ENCODE measurements around the gene CTBP1.

Gene CTBP1

GRCh38 chr4:1283711-1284110 is 34.8 kb upstream of the CTBP1 start:
- no peak for DNase-seq (ENCODE audit: low read depth)

GRCh38 chr4:1279253-1279652 is 30.3 kb upstream of the CTBP1 start:
- no peak for DNase-seq (ENCODE audit: low read depth)

- no peak for DNase-seq (ENCODE audit: low read depth)
These were observed 29.0 kb upstream of the CTBP1 start for GRCh38 chr4:1277667-1278665.

GRCh38 chr4:1276984-1277383 is 28.1 kb upstream of the CTBP1 start:
- DNase-seq (ENCODE audit: low read depth): no peak

- DNase-seq (ENCODE audit: low read depth): no peak
These were observed 25.9 kb upstream of the CTBP1 start for GRCh38 chr4:1274871-1275270.

- DNase-seq (ENCODE audit: low read depth): no peak
These were observed 22.8 kb upstream of the CTBP1 start for GRCh38 chr4:1271686-1272085.

GRCh38 chr4:1269209-1269608 is 20.3 kb upstream of the CTBP1 start:
- DNase-seq (ENCODE audit: low read depth): no peak

- no peak for DNase-seq (ENCODE audit: low read depth)
These were observed 18.2 kb upstream of the CTBP1 start for GRCh38 chr4:1266881-1267763.

GRCh38 chr4:1265351-1265750 is 16.4 kb upstream of the CTBP1 start:
- no peak for DNase-seq (ENCODE audit: low read depth)

GRCh38 chr4:1264942-1265341 is 16.0 kb upstream of the CTBP1 start:
- DNase-seq (ENCODE audit: low read depth): no peak

- no peak for DNase-seq (ENCODE audit: low read depth)
These were observed 12.4 kb upstream of the CTBP1 start for GRCh38 chr4:1261107-1261928.

GRCh38 chr4:1260418-1261106 is 11.6 kb upstream of the CTBP1 start:
- no peak for DNase-seq (ENCODE audit: low read depth)

GRCh38 chr4:1259966-1260365 is 11.0 kb upstream of the CTBP1 start:
- no peak for DNase-seq (ENCODE audit: low read depth)

GRCh38 chr4:1258457-1258856 is 9.5 kb upstream of the CTBP1 start:
- DNase-seq (ENCODE audit: low read depth): no peak

GRCh38 chr4:1255699-1256098 is 6.8 kb upstream of the CTBP1 start:
- DNase-seq (ENCODE audit: low read depth): no peak

- DNase-seq (ENCODE audit: low read depth): no peak
These were observed 6.2 kb upstream of the CTBP1 start for GRCh38 chr4:1255151-1255550.

GRCh38 chr4:1253831-1254230 is 4.9 kb upstream of the CTBP1 start:
- no peak for DNase-seq (ENCODE audit: low read depth)

GRCh38 chr4:1252928-1253492 is 4.1 kb upstream of the CTBP1 start:
- no peak for DNase-seq (ENCODE audit: low read depth)

GRCh38 chr4:1251773-1252066 is 2.8 kb upstream of the CTBP1 start:
- DNase-seq (ENCODE audit: low read depth): no peak

GRCh38 chr4:1250921-1251772 is 2.2 kb upstream of the CTBP1 start:
- DNase-seq (ENCODE audit: low read depth): no peak

GRCh38 chr4:1250527-1250812 is 1.5 kb upstream of the CTBP1 start:
- DNase-seq (ENCODE audit: low read depth): no peak

Data from stimulated activated CD8-positive, alpha-beta memory T cell treated with anti-CD3 and anti-CD28 coated beads, Interleukin-12 subunit alpha, Interleukin-12 subunit beta, amount 100 ng/mL, for 4 hours (primary cell).